ENCODE measurements around the gene CTNND1.
"Not testable (repeated sequence)": the region's sequence is repeated elsewhere in the genome, so short reads cannot be mapped to it uniquely, and the experiment has no call there.

CTNND1 gene

GRCh38 chr11:57798905-57799559 is 37.4 kb downstream of the CTNND1 start:
- no peak for DNase-seq

- DNase-seq = no peak
Observed at GRCh38 chr11:57800444-57801182, 39.0 kb downstream of the CTNND1 start.

- DNase-seq = no peak
Observed at GRCh38 chr11:57801183-57801485, 39.5 kb downstream of the CTNND1 start.

GRCh38 chr11:57802411-57802810 is 40.8 kb downstream of the CTNND1 start:
- DNase-seq = no peak

GRCh38 chr11:57804466-57804865 is 42.9 kb downstream of the CTNND1 start:
- DNase-seq = no peak

- no peak for DNase-seq
Observed at GRCh38 chr11:57805780-57806179, 44.2 kb downstream of the CTNND1 start.

- no peak for DNase-seq
Observed at GRCh38 chr11:57812634-57813033, 51.0 kb downstream of the CTNND1 start.

GRCh38 chr11:57815476-57815875 is 53.9 kb downstream of the CTNND1 start:
- no peak for DNase-seq

GRCh38 chr11:57815877-57816276 is 54.3 kb downstream of the CTNND1 start:
- DNase-seq = no peak

- no peak for DNase-seq
Observed at GRCh38 chr11:57818812-57819211, 57.2 kb downstream of the CTNND1 start.

- no peak for DNase-seq
Observed at GRCh38 chr11:57819252-57819979, 57.8 kb downstream of the CTNND1 start.

GRCh38 chr11:57823859-57824258 is 62.3 kb downstream of the CTNND1 start:
- DNase-seq = no peak

GRCh38 chr11:57834852-57835251 is 73.2 kb downstream of the CTNND1 start:
- DNase-seq = no peak

- DNase-seq = not testable (repeated sequence)
Observed at GRCh38 chr11:57838609-57839008, 77.0 kb downstream of the CTNND1 start.

- no peak for DNase-seq
Observed at GRCh38 chr11:57842873-57843272, 81.3 kb downstream of the CTNND1 start.

- no peak for DNase-seq
Observed at GRCh38 chr11:57867966-57868365, 106.4 kb downstream of the CTNND1 start.

GRCh38 chr11:57868491-57868890 is 106.9 kb downstream of the CTNND1 start:
- DNase-seq = no peak
